ENCODE measurements around the gene TRPM5. TPM values are rescaled to one million over a fixed set of nuclear protein-coding genes. Genes with fewer than 3 reads are reported as not detected.
A peak's percentile ranks its signal among the peaks of the same experiment; 100 is the strongest.

Gene TRPM5
- polyA plus RNA-seq, 1 of the 3 experiments (the other 2 are of a cell fraction), result not detected

- TF ChIP-seq CTCF (IDR thresholded peaks at IDR 0.05), result no peak
These were observed 7.0 kb upstream of the TRPM5 start (continued) for GRCh38 chr11:2451336-2451735.

GRCh38 chr11:2450321-2451041 is 6.2 kb upstream of the TRPM5 start:
- POLR2A ChIA-PET, result no interaction called here
- no peak for TF ChIP-seq RXRA (IDR thresholded peaks at IDR 0.05; ENCODE audit: borderline replicate concordance, low read depth)
- no peak for TF ChIP-seq RCOR1 (IDR thresholded peaks at IDR 0.05; ENCODE audit: low read length)
- no peak for TF ChIP-seq JUND (IDR thresholded peaks at IDR 0.05)
- no peak for TF ChIP-seq RAD21 (IDR thresholded peaks at IDR 0.05; ENCODE audit: low read length)
- no peak for TF ChIP-seq CTCF (IDR thresholded peaks at IDR 0.05)
- no peak for TF ChIP-seq USF2 (IDR thresholded peaks at IDR 0.05; ENCODE audit: borderline replicate concordance, low read depth, low read length)
- TF ChIP-seq MAX (IDR thresholded peaks at IDR 0.05; ENCODE audit: low read depth), result no peak
- TF ChIP-seq SIN3A (IDR thresholded peaks at IDR 0.05; ENCODE audit: borderline replicate concordance, low read depth, low read length), result no peak
- TF ChIP-seq MEF2A (IDR thresholded peaks at IDR 0.05; ENCODE audit: borderline replicate concordance, low read depth), result no peak
- TF ChIP-seq ELF1 (IDR thresholded peaks at IDR 0.05), result no peak
- no peak for TF ChIP-seq TAF1 (IDR thresholded peaks at IDR 0.05; ENCODE audit: borderline replicate concordance, low read depth, low read length)
- no peak for TF ChIP-seq PBX3 (IDR thresholded peaks at IDR 0.05)
- no peak for TF ChIP-seq SMC3 (IDR thresholded peaks at IDR 0.05; ENCODE audit: low read depth, low read length)

More at GRCh38 chr11:2450321-2451041, 6.2 kb upstream of the TRPM5 start:
- peak; percentile 15 for DNase-seq
- WGBS (ENCODE audit: low lambda C conversion rate), result 60% methylated on average over 10 of the region's 19 CpGs
- no peak overlapping the region for H3K4me2 ChIP-seq
- peaks cover 0 to 5% of the 10 kb centered on the region in 2 experiments; a peak in 1 of 4 replicates for H3K4me1 ChIP-seq (ENCODE audit: control insufficient read depth in 1 of 2, insufficient read depth in 2 of 2, low read depth in 1 of 2, low read length in 1 of 2)
- H3K79me2 ChIP-seq (ENCODE audit: insufficient read depth), result no peaks in the 10 kb centered on the region
- H3K36me3 ChIP-seq (replicated peaks in 1 of 2; ENCODE audit: control insufficient read depth in 1 of 2, insufficient read depth in 2 of 2, low read length in 1 of 2), result no peaks in the 10 kb centered on the region
- no peaks in the 10 kb centered on the region for H4K20me1 ChIP-seq (ENCODE audit: insufficient read depth)
- no peak overlapping the region for H3K27ac ChIP-seq (ENCODE audit: low read depth in 2 of 2, low read length in 1 of 2)
- H3K9me2 ChIP-seq, result no peaks in the 10 kb centered on the region
- no peaks in the 10 kb centered on the region for H3F3A ChIP-seq (replicated peaks; ENCODE audit: insufficient read depth)
- H3K4me3 ChIP-seq (ENCODE audit: low read depth in 2 of 2, low read length in 1 of 2), result no peak overlapping the region
- no peak overlapping the region for H3K9ac ChIP-seq
- no peaks in the 10 kb centered on the region for H3K27me3 ChIP-seq (ENCODE audit: insufficient read depth)
- H3K9me3 ChIP-seq, result no peaks in the 10 kb centered on the region
- H2AFZ ChIP-seq (ENCODE audit: low read depth), result no peak overlapping the region
- CTCF ChIA-PET, result interaction anchor here (1.0 to 3.7 kb wide), 3 partner anchors 30 to 82 kb away, joined by 3 to 21 read pairs (median 5); no protein-coding TSS in a partner anchor

Data from SK-N-SH (cell line).